ENCODE results near the gene LRFN2.

The LRFN2 gene

GRCh38 chr6:40343877-40344565, 243.1 kb downstream of the LRFN2 start:
- no peak overlapping the region for H3K4me3 ChIP-seq (ENCODE audit: low read length)
- no peak for DNase-seq (ENCODE audit: low read depth)
- TF ChIP-seq CTCF (conservative IDR thresholded peaks at IDR 0.05; ENCODE audit: low read length), result no peak

GRCh38 chr6:40343318-40343876, 243.8 kb downstream of the LRFN2 start:
- no peak for TF ChIP-seq CTCF (conservative IDR thresholded peaks at IDR 0.05; ENCODE audit: low read length)
- DNase-seq (ENCODE audit: low read depth), result no peak
- no peak overlapping the region for H3K4me3 ChIP-seq (ENCODE audit: low read length)

GRCh38 chr6:40342723-40343122, 244.4 kb downstream of the LRFN2 start:
- H3K4me3 ChIP-seq (ENCODE audit: low read length), result no peak overlapping the region
- no peak for DNase-seq (ENCODE audit: low read depth)
- no peak for TF ChIP-seq CTCF (conservative IDR thresholded peaks at IDR 0.05; ENCODE audit: low read length)

GRCh38 chr6:40341726-40342125, 245.4 kb downstream of the LRFN2 start:
- DNase-seq (ENCODE audit: low read depth), result no peak
- no peak overlapping the region for H3K4me3 ChIP-seq (ENCODE audit: low read length)
- TF ChIP-seq CTCF (conservative IDR thresholded peaks at IDR 0.05; ENCODE audit: low read length), result no peak

Measured in AG10803 (cell line).